Measurements from ENCODE around the gene AARS2.

DNA sequence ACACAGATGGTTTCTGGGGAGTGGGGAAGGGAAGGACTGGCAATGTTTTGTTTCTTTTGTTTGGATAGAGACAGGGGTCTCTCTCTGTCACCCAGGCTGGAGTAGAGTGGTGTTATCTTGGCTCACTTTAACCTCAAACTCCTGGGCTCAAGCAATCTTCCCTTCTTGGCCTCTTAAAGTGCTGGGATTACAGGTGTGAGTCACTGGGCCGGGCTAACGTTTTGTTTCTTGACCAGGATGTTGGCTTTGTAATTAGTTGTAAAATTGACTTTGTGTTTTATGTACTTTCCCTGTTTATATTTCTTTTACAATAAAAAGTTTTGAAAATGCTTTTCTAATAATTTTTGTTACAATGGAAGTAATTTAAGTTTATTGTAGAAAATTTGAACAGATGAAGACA is 40.2 kb upstream of the AARS2 start:
- TF ChIP-seq CHD2 (IDR thresholded peaks at IDR 0.05; ENCODE audit: low read length) (no peak), POLR2AphosphoS5 (IDR thresholded peaks at IDR 0.05; ENCODE audit: low read depth, low read length) (no peak), POLR2A (IDR thresholded peaks at IDR 0.05; ENCODE audit: control extremely low read depth in 1 of 2, low read depth in 2 of 2, low read length in 2 of 2) (no peak)
- TF ChIP-seq, protein P1, sequence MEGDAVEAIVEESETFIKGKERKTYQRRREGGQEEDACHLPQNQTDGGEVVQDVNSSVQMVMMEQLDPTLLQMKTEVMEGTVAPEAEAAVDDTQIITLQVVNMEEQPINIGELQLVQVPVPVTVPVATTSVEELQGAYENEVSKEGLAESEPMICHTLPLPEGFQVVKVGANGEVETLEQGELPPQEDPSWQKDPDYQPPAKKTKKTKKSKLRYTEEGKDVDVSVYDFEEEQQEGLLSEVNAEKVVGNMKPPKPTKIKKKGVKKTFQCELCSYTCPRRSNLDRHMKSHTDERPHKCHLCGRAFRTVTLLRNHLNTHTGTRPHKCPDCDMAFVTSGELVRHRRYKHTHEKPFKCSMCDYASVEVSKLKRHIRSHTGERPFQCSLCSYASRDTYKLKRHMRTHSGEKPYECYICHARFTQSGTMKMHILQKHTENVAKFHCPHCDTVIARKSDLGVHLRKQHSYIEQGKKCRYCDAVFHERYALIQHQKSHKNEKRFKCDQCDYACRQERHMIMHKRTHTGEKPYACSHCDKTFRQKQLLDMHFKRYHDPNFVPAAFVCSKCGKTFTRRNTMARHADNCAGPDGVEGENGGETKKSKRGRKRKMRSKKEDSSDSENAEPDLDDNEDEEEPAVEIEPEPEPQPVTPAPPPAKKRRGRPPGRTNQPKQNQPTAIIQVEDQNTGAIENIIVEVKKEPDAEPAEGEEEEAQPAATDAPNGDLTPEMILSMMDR (IDR thresholded peaks at IDR 0.05; ENCODE audit: control extremely low read depth in 1 of 3, insufficient read depth in 1 of 3, low read depth in 1 of 3, low read length in 3 of 3) = no peak
